GM12892 (cell line): ENCODE data around the gene CD207.

ENCODE experiments used
- POLR2AphosphoS5 ChIP-seq: IDR thresholded peaks from 2 replicates; pipeline ENCODE4 v1.6.1; 2011; ENCODE audit warnings: low read depth, low read length, control low read depth
- TAF1 ChIP-seq: IDR thresholded peaks from 2 replicates; pipeline ENCODE4 v1.6.1; 2011; ENCODE audit warnings: low read depth, mild to moderate bottlenecking, control low read depth, low read length, borderline replicate concordance

DNA sequence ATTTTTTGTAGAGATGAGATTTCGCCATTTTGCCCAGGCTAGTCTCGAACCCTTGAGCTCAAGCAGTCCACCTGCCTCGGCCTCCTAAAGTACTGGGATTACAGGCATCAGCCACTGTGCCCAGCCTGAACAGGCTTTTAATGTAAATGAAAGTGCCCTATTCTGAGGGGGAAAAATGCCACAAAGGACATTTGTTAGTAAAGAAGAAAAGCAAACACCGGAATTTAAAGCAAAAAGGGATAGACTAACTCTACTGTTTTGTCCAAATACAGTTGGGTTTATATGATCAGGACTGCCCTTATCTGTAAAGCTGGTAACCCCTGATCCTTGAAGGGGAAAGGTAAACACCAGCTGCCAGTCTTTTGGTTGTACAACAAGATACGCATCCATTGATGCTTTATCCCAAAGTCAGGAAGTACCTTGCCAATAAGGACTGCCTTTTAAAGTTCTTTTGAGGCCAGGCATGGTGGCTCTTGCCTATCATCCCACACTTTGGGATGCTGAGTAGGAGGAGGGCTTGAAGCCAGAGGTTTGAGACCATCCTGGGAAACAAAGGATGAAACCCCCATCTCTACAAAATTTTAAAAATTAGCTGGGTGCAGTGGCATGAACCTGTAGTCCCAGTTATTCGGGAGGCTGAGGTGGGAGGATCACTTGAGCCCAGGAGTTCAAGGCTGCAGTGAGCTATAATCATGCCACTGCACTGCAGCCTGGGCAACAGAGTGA is 28.4 kb downstream of the CD207 start:
- TF ChIP-seq POLR2AphosphoS5 (no peak), TAF1 (no peak)
